Measurements from ENCODE around the gene FMO5.
"Not testable (repeated sequence)": the region's sequence is repeated elsewhere in the genome, so short reads cannot be mapped to it uniquely, and the experiment has no call there.

The FMO5 gene

DNA sequence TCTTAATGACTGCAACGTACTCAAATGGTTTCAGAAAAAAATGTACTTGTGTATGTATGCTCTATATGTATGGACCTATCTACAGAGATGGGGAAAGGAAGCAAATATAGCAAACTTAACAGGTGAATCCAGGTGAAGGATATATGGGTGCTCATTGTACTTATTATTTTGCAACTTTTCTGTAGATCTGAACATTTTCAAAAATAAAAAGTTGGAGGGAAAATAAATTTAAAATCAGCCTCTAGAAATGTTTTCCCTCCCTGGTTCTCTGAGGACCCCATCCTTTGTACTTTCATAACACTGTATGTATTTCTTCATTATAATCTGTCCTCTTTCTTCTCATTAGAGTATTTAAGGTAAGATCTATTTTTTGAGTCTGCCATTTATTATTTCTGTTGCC is 17.9 kb downstream of the FMO5 start:
- TF ChIP-seq, protein P1, sequence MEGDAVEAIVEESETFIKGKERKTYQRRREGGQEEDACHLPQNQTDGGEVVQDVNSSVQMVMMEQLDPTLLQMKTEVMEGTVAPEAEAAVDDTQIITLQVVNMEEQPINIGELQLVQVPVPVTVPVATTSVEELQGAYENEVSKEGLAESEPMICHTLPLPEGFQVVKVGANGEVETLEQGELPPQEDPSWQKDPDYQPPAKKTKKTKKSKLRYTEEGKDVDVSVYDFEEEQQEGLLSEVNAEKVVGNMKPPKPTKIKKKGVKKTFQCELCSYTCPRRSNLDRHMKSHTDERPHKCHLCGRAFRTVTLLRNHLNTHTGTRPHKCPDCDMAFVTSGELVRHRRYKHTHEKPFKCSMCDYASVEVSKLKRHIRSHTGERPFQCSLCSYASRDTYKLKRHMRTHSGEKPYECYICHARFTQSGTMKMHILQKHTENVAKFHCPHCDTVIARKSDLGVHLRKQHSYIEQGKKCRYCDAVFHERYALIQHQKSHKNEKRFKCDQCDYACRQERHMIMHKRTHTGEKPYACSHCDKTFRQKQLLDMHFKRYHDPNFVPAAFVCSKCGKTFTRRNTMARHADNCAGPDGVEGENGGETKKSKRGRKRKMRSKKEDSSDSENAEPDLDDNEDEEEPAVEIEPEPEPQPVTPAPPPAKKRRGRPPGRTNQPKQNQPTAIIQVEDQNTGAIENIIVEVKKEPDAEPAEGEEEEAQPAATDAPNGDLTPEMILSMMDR (IDR thresholded peaks at IDR 0.05; ENCODE audit: control extremely low read depth, extremely low read depth, low read depth, missing control alignments): no peak
- no peak for DNase-seq (ENCODE audit: extremely low spot score)
- CTCF ChIA-PET: no interaction called here
- POLR2A ChIA-PET: no interaction called here

DNA sequence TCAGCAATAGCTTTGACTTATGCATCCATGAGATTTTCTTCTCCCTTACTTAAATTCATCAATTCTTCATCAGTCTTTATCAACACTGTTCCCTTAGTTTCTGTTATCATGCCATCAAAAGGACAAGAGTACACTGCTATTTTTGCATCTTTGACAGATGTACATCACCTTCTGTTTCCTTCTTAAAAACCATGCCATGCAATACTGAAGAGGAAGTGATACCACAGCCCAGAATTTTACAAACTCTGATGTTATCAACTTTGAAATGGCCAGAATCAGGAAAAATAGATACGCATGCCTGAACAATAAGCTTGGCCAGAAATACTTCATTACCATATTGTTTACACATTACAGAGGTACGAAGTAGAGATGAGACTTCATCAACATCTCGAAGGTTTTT is 21.1 kb downstream of the FMO5 start:
- TF ChIP-seq, protein P1 (IDR thresholded peaks at IDR 0.05; ENCODE audit: control extremely low read depth, extremely low read depth, low read depth, missing control alignments): no peak
- ChIA-PET CTCF (no interaction called here), POLR2A (no interaction called here)
- DNase-seq (ENCODE audit: extremely low spot score): no peak

DNA sequence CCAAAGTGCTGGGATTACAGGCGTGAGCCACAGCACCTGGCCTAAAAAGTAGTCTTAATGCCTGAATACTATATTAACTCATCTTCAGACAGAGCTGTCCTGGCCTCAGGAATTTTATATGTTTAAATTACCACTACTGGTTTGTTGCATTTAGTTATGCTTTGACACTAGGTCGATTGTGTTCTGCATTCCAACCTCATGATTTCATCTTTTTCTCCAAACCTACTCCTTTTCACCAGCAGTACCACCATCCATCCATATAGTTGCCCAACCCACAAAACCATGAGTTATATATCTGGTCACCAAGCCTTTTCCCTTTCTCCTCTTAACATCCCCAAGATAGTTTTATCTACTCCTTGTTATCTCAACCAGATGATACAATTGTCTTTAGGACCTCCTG is 22.6 kb downstream of the FMO5 start:
- CTCF ChIA-PET: interaction anchor here (2.2 kb wide), 1 partner anchor 39 kb away, joined by 8 read pairs; the partner anchor contains the start of gene CHD1L
- TF ChIP-seq, protein P1 (IDR thresholded peaks at IDR 0.05; ENCODE audit: control extremely low read depth, extremely low read depth, low read depth, missing control alignments): no peak
- POLR2A ChIA-PET: no interaction called here
- no peak for DNase-seq (ENCODE audit: extremely low spot score)

DNA sequence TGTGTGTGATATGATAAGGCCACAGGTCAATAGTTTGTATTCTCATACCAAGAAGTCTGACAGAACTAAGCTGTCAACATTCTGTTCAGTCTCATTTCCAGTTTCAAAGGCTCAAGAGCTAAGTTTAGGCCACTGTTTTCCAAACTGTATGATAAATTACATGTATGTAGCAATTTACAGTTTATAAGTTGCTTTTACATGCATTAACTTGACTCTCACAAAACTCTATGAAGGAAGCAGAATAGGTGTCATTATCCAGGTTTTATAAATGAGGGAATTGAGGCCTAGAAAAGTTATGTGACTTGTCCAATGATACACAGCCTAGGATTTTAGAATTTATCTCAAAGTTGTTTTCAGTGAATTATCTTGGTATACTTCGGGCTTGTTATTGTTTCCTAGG is 23.4 kb downstream of the FMO5 start:
- TF ChIP-seq, protein P1 (IDR thresholded peaks at IDR 0.05; ENCODE audit: control extremely low read depth, extremely low read depth, low read depth, missing control alignments): no peak
- ChIA-PET CTCF (interaction anchor here (1.4 to 2.2 kb wide), 2 partner anchors 29 to 40 kb away, joined by 4 to 8 read pairs; partner anchors contain the start of gene CHD1L), POLR2A (no interaction called here)
- DNase-seq (ENCODE audit: extremely low spot score): no peak

- CTCF ChIA-PET: interaction anchor here (1.4 to 2.2 kb wide), 3 partner anchors 22 to 41 kb away, joined by 4 to 8 read pairs (median 4); partner anchors contain the start of gene CHD1L
- POLR2A ChIA-PET: no interaction called here
- TF ChIP-seq, protein P1 (IDR thresholded peaks at IDR 0.05; ENCODE audit: control extremely low read depth, extremely low read depth, low read depth, missing control alignments): no peak
- no peak for DNase-seq (ENCODE audit: extremely low spot score)
Measured at GRCh38 chr1:147201276-147201675, 23.9 kb downstream of the FMO5 start.

DNA sequence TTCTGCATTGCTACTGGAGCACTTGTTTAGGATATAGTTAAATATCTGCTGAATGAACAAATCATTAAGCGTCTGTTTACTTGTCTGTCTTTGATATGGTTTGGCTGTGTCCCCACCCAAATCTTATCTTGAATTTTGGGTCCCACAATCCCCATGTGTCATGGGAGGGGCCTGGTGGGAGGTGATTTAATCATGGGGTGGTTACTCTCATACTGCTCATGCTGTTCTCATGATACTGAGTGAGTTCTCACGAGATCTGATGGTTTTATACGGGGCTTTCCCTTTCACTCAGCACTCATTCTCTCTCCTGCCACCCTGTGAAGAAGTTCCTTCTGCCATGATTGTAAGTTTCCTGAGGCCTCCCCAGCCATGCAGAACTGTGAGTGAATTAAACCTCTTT is 27.8 kb downstream of the FMO5 start:
- POLR2A ChIA-PET; CTCF ChIA-PET; DNase-seq (ENCODE audit: extremely low spot score): not testable (repeated sequence)

DNA sequence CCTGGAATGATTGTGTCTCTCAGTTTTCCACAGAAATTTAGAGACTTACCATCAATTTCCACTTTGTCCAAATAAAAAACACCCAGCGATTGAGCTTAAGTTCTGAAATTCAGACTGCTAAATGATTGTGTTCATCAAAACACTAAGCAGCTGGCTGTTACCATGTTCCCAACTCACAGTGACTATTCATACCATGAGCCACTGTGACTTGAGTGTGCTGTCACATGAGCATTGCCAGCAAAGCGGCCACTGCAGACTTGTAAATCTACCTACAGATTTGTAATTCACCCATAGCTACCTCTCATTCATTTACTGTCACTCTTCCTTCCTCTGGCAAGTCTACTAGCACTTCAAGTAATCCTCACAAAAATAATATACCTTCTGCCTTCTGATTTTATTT is 35.6 kb downstream of the FMO5 start:
- TF ChIP-seq, protein P1 (IDR thresholded peaks at IDR 0.05; ENCODE audit: control extremely low read depth, extremely low read depth, low read depth, missing control alignments): no peak
- no peak for DNase-seq (ENCODE audit: extremely low spot score)
- CTCF ChIA-PET: no interaction called here
- POLR2A ChIA-PET: no interaction called here
